Progenitor cell of endocrine pancreas (in vitro differentiated cells): ENCODE data around the gene WDR88. TPM values are rescaled to one million over a fixed set of nuclear protein-coding genes. Genes with fewer than 3 reads are reported as not detected.
A peak's percentile ranks its signal among the peaks of the same experiment; 100 is the strongest.

Experiments
- DNase-seq: peaks from one replicate; pipeline ENCODE4 v3.0.0; 2021; ENCODE audit warnings: low spot score; ENCODE audit not compliant: unreplicated experiment
- H3K27ac Mint-ChIP-seq: 2 replicates; pipeline ENCODE4 v1.8.0; 2021; ENCODE audit warnings: mild to moderate bottlenecking, moderate library complexity, mixed read lengths
- H3K27me3 Mint-ChIP-seq: 2 replicates; pipeline ENCODE4 v1.8.0; 2021; ENCODE audit warnings: mixed read lengths
- H3K36me3 Mint-ChIP-seq: 2 replicates; pipeline ENCODE4 v1.8.0; 2022; ENCODE audit warnings: mixed read lengths; ENCODE audit not compliant: insufficient read depth
- H3K4me1 Mint-ChIP-seq: 2 replicates; pipeline ENCODE4 v1.8.0; 2021; ENCODE audit warnings: low read depth, mixed read lengths
- H3K4me3 Mint-ChIP-seq: 2 replicates; pipeline ENCODE4 v1.8.0; 2021; ENCODE audit warnings: low read depth, mild to moderate bottlenecking, moderate library complexity, mixed read lengths
- H3K9me3 Mint-ChIP-seq: 2 replicates; pipeline ENCODE4 v1.8.0; 2021; ENCODE audit warnings: low read depth, mixed read lengths
- total RNA-seq: library from RNA; stranded (reverse); gene quantifications from 2 replicates; pipeline ENCODE4 v1.2.1, GENCODE V29; 2021
- TF ChIP-seq, protein P1 (sequence below): fragments of 200-600 bp; sonication (generic); IDR thresholded peaks from one replicate; pipeline ENCODE4 v1.5.0; 2021; ENCODE audit warnings: antibody characterized with exemption, mild to moderate bottlenecking; ENCODE audit not compliant: unreplicated experiment

Gene WDR88
- total RNA-seq, 1 donor from 2014 or later = not detected

DNA sequence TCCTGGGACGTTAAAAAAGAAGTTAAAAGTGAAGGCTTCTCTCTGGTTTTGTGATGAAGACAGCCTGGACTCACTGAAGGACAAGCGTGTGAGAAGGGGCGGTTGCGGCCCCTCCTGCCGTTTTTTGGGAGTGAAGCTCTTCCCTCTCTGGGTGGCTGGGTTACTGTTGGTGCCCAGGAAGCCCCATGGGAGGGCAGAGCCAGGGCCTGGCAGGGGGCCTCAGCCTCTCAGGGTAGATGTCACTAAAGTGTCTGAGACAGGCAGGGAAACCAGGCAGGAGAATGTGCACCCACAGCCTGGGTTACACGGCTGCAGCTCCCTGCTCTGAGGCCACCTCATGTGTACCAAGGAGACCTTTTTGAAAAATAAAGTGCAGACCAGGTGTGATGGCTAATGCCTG lies 1.5 kb upstream of the WDR88 start:
- H3K36me3 Mint-ChIP-seq = peaks cover 23% of the 10 kb centered on the region
- H3K4me3 Mint-ChIP-seq = no peak overlapping the region
- no peak overlapping the region for H3K27ac Mint-ChIP-seq
- H3K9me3 Mint-ChIP-seq = no peaks in the 10 kb centered on the region
- TF ChIP-seq, protein P1, sequence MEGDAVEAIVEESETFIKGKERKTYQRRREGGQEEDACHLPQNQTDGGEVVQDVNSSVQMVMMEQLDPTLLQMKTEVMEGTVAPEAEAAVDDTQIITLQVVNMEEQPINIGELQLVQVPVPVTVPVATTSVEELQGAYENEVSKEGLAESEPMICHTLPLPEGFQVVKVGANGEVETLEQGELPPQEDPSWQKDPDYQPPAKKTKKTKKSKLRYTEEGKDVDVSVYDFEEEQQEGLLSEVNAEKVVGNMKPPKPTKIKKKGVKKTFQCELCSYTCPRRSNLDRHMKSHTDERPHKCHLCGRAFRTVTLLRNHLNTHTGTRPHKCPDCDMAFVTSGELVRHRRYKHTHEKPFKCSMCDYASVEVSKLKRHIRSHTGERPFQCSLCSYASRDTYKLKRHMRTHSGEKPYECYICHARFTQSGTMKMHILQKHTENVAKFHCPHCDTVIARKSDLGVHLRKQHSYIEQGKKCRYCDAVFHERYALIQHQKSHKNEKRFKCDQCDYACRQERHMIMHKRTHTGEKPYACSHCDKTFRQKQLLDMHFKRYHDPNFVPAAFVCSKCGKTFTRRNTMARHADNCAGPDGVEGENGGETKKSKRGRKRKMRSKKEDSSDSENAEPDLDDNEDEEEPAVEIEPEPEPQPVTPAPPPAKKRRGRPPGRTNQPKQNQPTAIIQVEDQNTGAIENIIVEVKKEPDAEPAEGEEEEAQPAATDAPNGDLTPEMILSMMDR = no peak
- no peak for DNase-seq
- H3K4me1 Mint-ChIP-seq = no peaks in the 10 kb centered on the region
- peaks cover 7% of the 10 kb centered on the region for H3K27me3 Mint-ChIP-seq

DNA sequence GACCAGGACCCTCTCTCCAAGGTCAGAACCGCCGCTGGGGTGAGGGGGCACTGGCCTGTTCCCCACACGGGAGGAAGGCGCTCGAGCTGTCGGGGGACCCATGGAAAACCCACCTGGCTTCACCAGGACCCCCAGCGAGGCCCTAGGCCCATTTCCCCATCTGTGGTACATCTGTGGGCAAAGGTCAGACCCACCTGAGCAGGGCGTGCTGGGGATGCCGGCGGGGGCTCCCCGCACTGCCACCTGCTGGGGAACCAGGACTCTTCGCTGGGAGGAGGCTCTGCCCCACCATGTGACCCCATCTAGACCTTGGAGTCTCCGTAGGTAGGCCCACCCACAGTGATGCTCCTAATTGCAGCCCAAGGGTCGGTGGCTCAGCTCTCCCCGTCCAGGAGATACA lies 511 bp downstream of the WDR88 start:
- DNase-seq = no peak
- peaks cover 18% of the 10 kb centered on the region for H3K36me3 Mint-ChIP-seq
- H3K4me1 Mint-ChIP-seq = no peaks in the 10 kb centered on the region
- H3K27ac Mint-ChIP-seq = no peak overlapping the region
- TF ChIP-seq, protein P1 = peak; percentile 23
- no peak overlapping the region for H3K4me3 Mint-ChIP-seq
- peaks cover 7% of the 10 kb centered on the region for H3K27me3 Mint-ChIP-seq
- no peaks in the 10 kb centered on the region for H3K9me3 Mint-ChIP-seq

DNA sequence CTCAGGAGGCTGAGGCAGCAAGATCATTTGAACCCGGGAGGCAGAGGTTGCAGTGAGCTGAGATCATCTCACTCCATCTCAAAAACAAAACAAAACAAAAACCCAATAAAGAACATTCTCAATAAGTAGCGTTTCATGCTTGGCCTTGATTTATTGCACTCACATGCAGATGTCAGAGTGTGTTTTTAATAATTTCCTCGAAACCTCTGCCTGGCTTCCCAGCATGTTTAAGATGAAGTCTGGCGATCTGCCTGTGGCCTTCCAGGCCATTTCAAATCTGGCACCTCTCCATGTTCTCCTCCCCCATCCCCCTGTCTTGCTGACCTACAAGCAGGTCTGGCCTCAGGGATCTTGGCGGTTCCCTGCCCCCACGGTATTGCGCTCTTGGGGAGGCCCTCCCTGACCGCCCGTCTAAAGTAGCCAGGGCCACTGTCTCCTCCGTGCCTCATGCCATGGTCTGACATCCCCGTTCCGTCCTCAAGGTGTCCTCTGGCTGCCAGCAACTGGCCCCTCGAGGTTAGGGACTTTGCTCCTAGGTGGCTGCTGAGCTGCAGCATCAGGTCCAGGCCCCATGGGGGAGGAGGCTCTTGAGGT lies 1.6 kb downstream of the WDR88 start:
- H3K4me3 Mint-ChIP-seq = no peak overlapping the region
- no peak for DNase-seq
- TF ChIP-seq, protein P1 = no peak
- no peaks in the 10 kb centered on the region for H3K4me1 Mint-ChIP-seq
- no peak overlapping the region for H3K27ac Mint-ChIP-seq
- H3K27me3 Mint-ChIP-seq = peaks cover 7% of the 10 kb centered on the region
- no peaks in the 10 kb centered on the region for H3K9me3 Mint-ChIP-seq
- peaks cover 14% of the 10 kb centered on the region for H3K36me3 Mint-ChIP-seq

DNA sequence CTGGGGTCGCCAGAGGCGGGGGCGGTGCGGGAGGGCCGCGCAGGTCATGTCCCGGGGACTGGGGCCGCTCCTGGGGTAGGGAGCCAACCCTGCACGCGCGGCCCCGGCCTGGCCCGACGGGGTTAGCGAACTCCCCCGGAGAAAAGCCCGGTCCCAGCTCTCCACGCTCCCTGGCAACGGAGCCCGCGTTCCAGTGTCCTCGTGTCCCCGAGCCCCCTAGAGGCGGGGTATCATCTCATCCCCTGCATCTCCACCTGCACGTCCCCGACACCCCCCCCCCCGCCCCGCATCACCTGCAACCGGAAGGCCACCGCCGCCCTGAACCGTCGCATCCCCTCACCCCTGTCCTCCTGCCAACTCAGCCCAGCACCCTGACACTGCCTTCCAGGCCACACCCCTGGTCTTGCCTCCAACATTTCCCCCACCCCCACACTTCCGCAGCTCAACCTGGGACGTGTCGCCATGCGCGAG lies 2.7 kb downstream of the WDR88 start:
- peaks cover 10% of the 10 kb centered on the region for H3K36me3 Mint-ChIP-seq
- no peaks in the 10 kb centered on the region for H3K4me1 Mint-ChIP-seq
- no peak overlapping the region for H3K4me3 Mint-ChIP-seq
- H3K27me3 Mint-ChIP-seq = peaks cover 7% of the 10 kb centered on the region
- no peaks in the 10 kb centered on the region for H3K9me3 Mint-ChIP-seq
- no peak for DNase-seq
- no peak overlapping the region for H3K27ac Mint-ChIP-seq
- TF ChIP-seq, protein P1 = peak; percentile 19

DNA sequence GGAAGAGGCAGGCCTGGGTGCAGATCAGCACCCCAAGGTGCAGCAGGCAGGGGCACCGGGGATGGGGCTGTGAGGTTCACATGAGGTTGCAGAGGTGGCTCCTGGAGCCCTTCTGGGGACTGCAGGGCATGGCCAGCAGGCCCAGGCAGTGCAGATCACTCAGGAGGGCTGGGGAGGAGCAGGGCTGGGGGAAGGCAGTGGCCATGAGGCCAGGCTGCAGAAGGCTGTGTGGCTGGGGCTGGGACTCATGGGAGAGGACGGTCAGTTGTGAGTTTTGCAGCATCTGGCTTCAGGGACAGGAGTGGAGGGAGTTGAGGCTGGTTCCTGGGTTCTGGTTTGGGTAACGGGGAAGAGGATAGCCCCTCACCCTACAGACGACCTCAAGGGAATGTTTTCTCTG lies 7.3 kb downstream of the WDR88 start:
- H3K4me3 Mint-ChIP-seq = no peak overlapping the region
- H3K36me3 Mint-ChIP-seq = no peaks in the 10 kb centered on the region
- peaks cover 8% of the 10 kb centered on the region for H3K27me3 Mint-ChIP-seq
- TF ChIP-seq, protein P1 = no peak
- no peak for DNase-seq
- no peaks in the 10 kb centered on the region for H3K4me1 Mint-ChIP-seq
- no peaks in the 10 kb centered on the region for H3K9me3 Mint-ChIP-seq
- H3K27ac Mint-ChIP-seq = no peak overlapping the region
